ENCODE data around the gene SLC16A5. TPM values are rescaled to one million over a fixed set of nuclear protein-coding genes. Genes with fewer than 3 reads are reported as not detected.
"Not testable (repeated sequence)": the region's sequence is repeated elsewhere in the genome, so short reads cannot be mapped to it uniquely, and the experiment has no call there.

Gene SLC16A5
- total RNA-seq, 1 donor from 2014 or later: 5.5 TPM

- intact Hi-C loops (cut with micrococcal nuclease): no loop called here
- no peak for DNase-seq (ENCODE audit: low spot score)
- H3K27me3 Mint-ChIP-seq (ENCODE audit: insufficient read depth): no peaks in the 10 kb centered on the region
- H3K27ac Mint-ChIP-seq: peak overlapping the region; percentile 18
- peaks cover 30% of the 10 kb centered on the region for H3K4me1 Mint-ChIP-seq (ENCODE audit: low read depth)
- H3K9me3 Mint-ChIP-seq: no peaks in the 10 kb centered on the region
- peak overlapping the region; percentile 63 for H3K4me3 Mint-ChIP-seq
- H3K36me3 Mint-ChIP-seq (ENCODE audit: low read depth): peaks cover 14% of the 10 kb centered on the region
Measured at GRCh38 chr17:75129576-75129975, 41.8 kb downstream of the SLC16A5 start.

- Mint-ChIP-seq H3K4me3 (peak overlapping the region; percentile 92), H3K27me3 (ENCODE audit: insufficient read depth) (no peaks in the 10 kb centered on the region)
- DNase-seq (ENCODE audit: low spot score): no peak
Measured at GRCh38 chr17:75130059-75130631, 42.4 kb downstream of the SLC16A5 start.

DNA sequence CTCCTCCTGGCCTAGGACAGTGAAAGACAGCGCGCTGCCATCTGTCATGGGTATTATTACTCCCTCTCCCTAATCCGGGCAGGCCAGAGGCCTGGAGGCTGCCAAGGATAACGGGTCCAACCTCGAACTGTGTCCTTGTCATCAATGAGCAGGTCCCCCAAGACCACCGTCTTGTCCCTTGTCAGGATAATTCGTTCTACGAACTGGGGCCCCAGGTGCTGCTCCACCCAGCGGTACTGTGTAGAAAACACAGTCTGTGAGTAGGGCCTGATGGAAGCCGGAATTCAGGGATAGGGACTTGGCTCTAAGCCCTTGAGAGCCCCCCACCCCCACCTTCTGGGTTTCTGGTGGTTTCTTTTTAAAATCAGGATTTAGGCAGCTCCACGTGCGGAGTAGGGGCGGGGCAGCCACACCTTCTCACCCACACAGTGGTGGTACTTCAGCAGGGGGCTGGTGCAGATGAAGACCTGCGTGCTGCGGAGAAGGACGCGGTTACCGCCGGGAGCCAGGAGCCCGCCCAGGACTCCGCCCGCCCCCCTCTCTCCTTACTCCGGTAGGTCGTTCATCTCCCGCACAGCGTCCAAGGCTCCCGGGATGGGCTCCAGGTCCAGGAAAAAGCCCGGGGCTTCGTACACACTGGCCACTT is 43.0 kb downstream of the SLC16A5 start:
- Mint-ChIP-seq H3K27me3 (ENCODE audit: insufficient read depth) (no peaks in the 10 kb centered on the region), H3K36me3 (ENCODE audit: low read depth) (peaks cover 21% of the 10 kb centered on the region), H3K4me1 (ENCODE audit: low read depth) (peaks cover 19% of the 10 kb centered on the region), H3K9me3 (no peaks in the 10 kb centered on the region), H3K27ac (peak overlapping the region; percentile 88), H3K4me3 (peak overlapping the region; percentile 92)
- no peak for DNase-seq (ENCODE audit: low spot score)
- intact Hi-C loops (cut with micrococcal nuclease): loop anchor here (1.0 to 5.0 kb wide), 7 partner anchors 16 to 169 kb away; partner anchors contain the start of genes GGA3, JPT1, KCTD2 and MRPS7

More at GRCh38 chr17:75130059-75130631, 42.4 kb downstream of the SLC16A5 start:
- no peak overlapping the region for H3K27ac Mint-ChIP-seq
- no peaks in the 10 kb centered on the region for H3K9me3 Mint-ChIP-seq
- H3K4me1 Mint-ChIP-seq (ENCODE audit: low read depth): peaks cover 24% of the 10 kb centered on the region
- peaks cover 18% of the 10 kb centered on the region for H3K36me3 Mint-ChIP-seq (ENCODE audit: low read depth)
- intact Hi-C loops (cut with micrococcal nuclease): loop anchor here (2.0 to 5.0 kb wide), 3 partner anchors 53 to 132 kb away; partner anchors contain the start of genes GGA3, MRPS7 and SUMO2

- H3K27me3 Mint-ChIP-seq (ENCODE audit: insufficient read depth): no peaks in the 10 kb centered on the region
- H3K36me3 Mint-ChIP-seq (ENCODE audit: low read depth): peaks cover 21% of the 10 kb centered on the region
- H3K4me3 Mint-ChIP-seq: peak within 1 kb of the TSS; percentile 92
- DNase-seq (ENCODE audit: low spot score): peak; percentile 70
- no peaks in the 10 kb centered on the region for H3K9me3 Mint-ChIP-seq
- intact Hi-C loops (cut with micrococcal nuclease): loop anchor here (1.0 to 5.0 kb wide), 7 partner anchors 17 to 170 kb away; partner anchors contain the start of genes GGA3, JPT1, KCTD2 and MRPS7
- peak within 1 kb of the TSS; percentile 88 for H3K27ac Mint-ChIP-seq
- peaks cover 12% of the 10 kb centered on the region for H3K4me1 Mint-ChIP-seq (ENCODE audit: low read depth)
Measured at GRCh38 chr17:75131278-75132017, 43.7 kb downstream of the SLC16A5 start, which contains the start of gene NT5C. TSS of gene NT5C (minus strand) at chr17:75131742. CDS start at chr17:75131707, 35 bp downstream.

DNA sequence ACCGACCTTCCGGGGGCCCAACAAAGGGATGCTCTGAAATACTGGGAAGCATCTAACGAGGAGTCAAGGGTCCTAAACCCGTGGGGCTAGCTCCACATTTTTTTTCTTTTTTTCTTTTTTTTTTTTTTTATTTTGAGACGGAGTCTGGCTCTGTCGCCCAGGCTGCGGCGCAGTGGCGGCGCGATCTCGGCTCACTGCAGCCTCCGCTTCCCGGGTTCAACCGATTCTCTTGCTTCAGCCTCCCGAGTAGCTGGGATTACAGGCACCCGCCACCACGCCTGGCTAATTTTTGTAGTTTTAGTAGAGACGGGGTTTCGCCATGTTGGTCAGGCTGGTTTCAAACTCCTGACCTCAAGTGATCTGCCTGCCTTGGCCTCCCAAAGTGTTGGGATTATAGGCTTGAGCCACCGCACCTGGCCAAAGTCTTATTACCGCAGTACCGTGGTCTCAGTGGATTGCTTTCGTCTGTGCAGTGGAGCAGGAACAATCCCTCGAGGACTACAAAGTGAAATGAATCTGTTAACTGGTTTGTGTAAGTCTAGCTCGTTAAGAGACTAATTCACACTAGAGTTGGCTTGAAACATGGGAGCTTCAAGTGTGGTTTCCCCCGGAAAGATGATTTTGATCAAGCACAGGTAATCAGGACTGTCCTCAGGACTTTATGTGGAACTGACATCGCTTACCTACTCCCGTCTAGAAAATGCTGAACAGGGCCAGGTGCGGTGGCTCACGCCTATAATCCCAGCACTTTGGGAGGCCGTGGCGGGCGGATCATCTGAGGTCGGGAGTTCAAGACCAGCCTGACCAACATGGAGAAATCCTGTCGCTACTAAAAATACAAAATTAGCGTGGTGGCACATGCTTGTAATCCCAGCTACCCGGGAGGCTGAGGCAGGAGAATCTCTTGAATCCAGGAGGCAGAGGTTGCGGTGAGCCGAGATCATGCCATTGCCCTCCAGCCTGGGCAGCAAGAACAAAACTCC is 44.6 kb downstream of the SLC16A5 start:
- not testable (repeated sequence) for H3K9me3 Mint-ChIP-seq; DNase-seq (ENCODE audit: low spot score); H3K27me3 Mint-ChIP-seq (ENCODE audit: insufficient read depth)
- H3K4me1 Mint-ChIP-seq (ENCODE audit: low read depth): peaks cover 11% of the 10 kb centered on the region
- H3K27ac Mint-ChIP-seq: peak overlapping the region; percentile 79
- intact Hi-C loops (cut with micrococcal nuclease): loop anchor here (5.0 kb wide), 2 partner anchors 70 to 130 kb away; partner anchors contain the start of genes GGA3 and MRPS7
- peak overlapping the region; percentile 88 for H3K4me3 Mint-ChIP-seq
- H3K36me3 Mint-ChIP-seq (ENCODE audit: low read depth): peaks cover 26% of the 10 kb centered on the region

GRCh38 chr17:75133001-75133400 is 45.2 kb downstream of the SLC16A5 start:
- intact Hi-C loops (cut with micrococcal nuclease): loop anchor here (5.0 kb wide), 2 partner anchors 69 to 129 kb away; partner anchors contain the start of genes GGA3 and MRPS7
- no peaks in the 10 kb centered on the region for H3K27me3 Mint-ChIP-seq (ENCODE audit: insufficient read depth)
- peak overlapping the region; percentile 15 for H3K4me3 Mint-ChIP-seq
- H3K27ac Mint-ChIP-seq: no peak overlapping the region
- no peak for DNase-seq (ENCODE audit: low spot score)
- H3K36me3 Mint-ChIP-seq (ENCODE audit: low read depth): peaks cover 26% of the 10 kb centered on the region
- H3K4me1 Mint-ChIP-seq (ENCODE audit: low read depth): peaks cover 11% of the 10 kb centered on the region
- H3K9me3 Mint-ChIP-seq: no peaks in the 10 kb centered on the region

DNA sequence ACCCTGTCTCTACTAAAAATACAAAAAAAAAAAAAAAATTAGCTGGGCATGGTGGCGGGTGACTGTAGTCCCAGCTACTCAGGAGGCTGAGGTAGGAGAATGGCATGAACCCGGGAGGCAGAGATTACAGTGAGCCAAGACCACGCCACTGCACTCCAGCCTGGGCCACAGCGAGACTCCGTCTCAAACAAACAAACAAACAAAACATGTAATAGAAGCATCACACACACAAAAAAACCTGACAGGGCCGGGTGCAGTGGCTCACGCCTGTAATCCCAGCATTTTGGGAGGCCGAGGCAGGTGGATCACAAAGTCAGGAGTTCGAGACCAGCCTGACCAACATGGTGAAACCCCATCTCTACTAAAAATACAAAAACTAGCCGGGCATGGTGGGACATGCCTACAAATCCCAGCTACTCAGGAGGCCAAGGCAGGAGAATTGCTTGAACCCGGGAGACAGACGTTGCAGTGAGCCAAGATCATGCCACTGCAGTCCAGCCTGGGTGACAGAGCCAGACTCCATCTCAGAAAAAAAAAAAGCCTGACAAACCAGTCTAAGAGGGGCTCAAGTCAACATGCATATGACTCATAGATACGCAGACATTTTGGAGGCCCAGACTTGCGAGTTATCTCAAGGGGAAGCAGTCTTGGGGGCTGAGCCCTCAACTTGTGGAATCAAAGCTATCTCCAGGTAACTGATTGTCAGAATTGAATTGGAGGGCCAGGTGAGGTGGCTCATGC is 46.0 kb downstream of the SLC16A5 start:
- not testable (repeated sequence) for H3K27ac Mint-ChIP-seq; DNase-seq (ENCODE audit: low spot score); H3K4me3 Mint-ChIP-seq; H3K9me3 Mint-ChIP-seq; H3K27me3 Mint-ChIP-seq (ENCODE audit: insufficient read depth)
- H3K4me1 Mint-ChIP-seq (ENCODE audit: low read depth): peaks cover 11% of the 10 kb centered on the region
- peaks cover 24% of the 10 kb centered on the region for H3K36me3 Mint-ChIP-seq (ENCODE audit: low read depth)
- intact Hi-C loops (cut with micrococcal nuclease): loop anchor here (5.0 kb wide), 2 partner anchors 69 to 129 kb away; partner anchors contain the start of genes GGA3 and MRPS7

- no peak overlapping the region for H3K4me3 Mint-ChIP-seq
- no peaks in the 10 kb centered on the region for H3K9me3 Mint-ChIP-seq
- no peak for DNase-seq (ENCODE audit: low spot score)
- peaks cover 26% of the 10 kb centered on the region for H3K36me3 Mint-ChIP-seq (ENCODE audit: low read depth)
- intact Hi-C loops (cut with micrococcal nuclease): no loop called here
- no peaks in the 10 kb centered on the region for H3K27me3 Mint-ChIP-seq (ENCODE audit: insufficient read depth)
- H3K27ac Mint-ChIP-seq: no peak overlapping the region
- peaks cover 10% of the 10 kb centered on the region for H3K4me1 Mint-ChIP-seq (ENCODE audit: low read depth)
Measured at GRCh38 chr17:75135452-75135851, 47.7 kb downstream of the SLC16A5 start.

- H3K4me3 Mint-ChIP-seq: no peak overlapping the region
- no peaks in the 10 kb centered on the region for H3K27me3 Mint-ChIP-seq (ENCODE audit: insufficient read depth)
- no peak overlapping the region for H3K27ac Mint-ChIP-seq
- intact Hi-C loops (cut with micrococcal nuclease): no loop called here
- no peak for DNase-seq (ENCODE audit: low spot score)
- H3K36me3 Mint-ChIP-seq (ENCODE audit: low read depth): peaks cover 24% of the 10 kb centered on the region
- peaks cover 11% of the 10 kb centered on the region for H3K4me1 Mint-ChIP-seq (ENCODE audit: low read depth)
- H3K9me3 Mint-ChIP-seq: no peaks in the 10 kb centered on the region
Measured at GRCh38 chr17:75135946-75136345, 48.2 kb downstream of the SLC16A5 start.

GRCh38 chr17:75137762-75138161 is 50.0 kb downstream of the SLC16A5 start:
- DNase-seq (ENCODE audit: low spot score); H3K27me3 Mint-ChIP-seq (ENCODE audit: insufficient read depth); H3K9me3 Mint-ChIP-seq; intact Hi-C loops (cut with micrococcal nuclease); H3K4me3 Mint-ChIP-seq; H3K27ac Mint-ChIP-seq: not testable (repeated sequence)
- peaks cover 16% of the 10 kb centered on the region for H3K4me1 Mint-ChIP-seq (ENCODE audit: low read depth)
- H3K36me3 Mint-ChIP-seq (ENCODE audit: low read depth): peaks cover 27% of the 10 kb centered on the region

DNA sequence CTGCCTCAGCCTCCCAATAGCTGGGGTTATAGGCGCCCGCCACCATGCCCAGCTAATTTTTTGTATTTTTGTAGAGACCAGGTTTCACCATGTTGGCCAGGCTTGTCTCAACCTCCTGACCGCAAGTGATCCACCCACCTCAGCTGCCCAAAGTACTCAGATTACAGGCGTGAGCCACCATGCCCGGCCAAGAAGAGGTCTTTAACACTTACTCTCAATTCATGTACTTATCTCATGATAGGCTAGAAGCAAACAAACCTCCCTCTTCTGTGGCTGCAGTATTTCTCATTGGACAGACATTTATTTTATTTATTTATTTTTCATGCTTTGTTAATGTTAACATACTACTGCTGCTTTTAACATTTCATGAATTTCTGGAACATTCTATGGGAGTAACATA is 50.8 kb downstream of the SLC16A5 start:
- Mint-ChIP-seq H3K4me3 (no peak overlapping the region), H3K36me3 (ENCODE audit: low read depth) (peaks cover 27% of the 10 kb centered on the region), H3K27ac (no peak overlapping the region), H3K4me1 (ENCODE audit: low read depth) (peaks cover 16% of the 10 kb centered on the region), H3K9me3 (no peaks in the 10 kb centered on the region), H3K27me3 (ENCODE audit: insufficient read depth) (no peaks in the 10 kb centered on the region)
- no peak for DNase-seq (ENCODE audit: low spot score)
- intact Hi-C loops (cut with micrococcal nuclease): no loop called here

All from activated T-helper 1 cell treated with anti-CD3 and anti-CD28 coated beads, Interleukin-12 subunit alpha, Interleukin-12 subunit beta, Interleukin-2, Interleukin-4 antibody, amounts not matched to agents 30 ng/mL and 10 ng/mL and 1 ng/mL, durations not matched to agents 14 hours and 24 hours and 36 hours (primary cell).